Thoracic aorta (tissue), 2 donors: ENCODE results near the gene PRM2. TPM values are rescaled to one million over a fixed set of nuclear protein-coding genes. Genes with fewer than 3 reads are reported as not detected.
A peak's percentile ranks its signal among the peaks of the same experiment; 100 is the strongest.
"Not testable (repeated sequence)": the region's sequence is repeated elsewhere in the genome, so short reads cannot be mapped to it uniquely, and the experiment has no call there.

ENCODE experiments used
- ATAC-seq: fragments of 150-250 bp; one replicate; pipeline ENCODE4 v1.8.0; 2017; ENCODE audit warnings: low read depth; ENCODE audit not compliant: insufficient number of reproducible peaks, low FRiP score
- DNase-seq: peaks from one replicate; pipeline ENCODE4 v3.0.0-alpha.2; 2020; ENCODE audit warnings: low spot score
- H3K27ac ChIP-seq, 2 donors: fragments of 200-600 bp; sonication (generic); 1 replicate in 1 of 2; 2 replicates in 1 of 2; pipeline ENCODE4 v1.5.1; 2016; ENCODE audit warnings: mild to moderate bottlenecking in 2 of 2, moderate library complexity in 2 of 2
- H3K27me3 ChIP-seq: fragments of 200-600 bp; sonication (generic); replicated peaks from 2 replicates; pipeline ENCODE4 v1.6.0; 2016; ENCODE audit warnings: mild to moderate bottlenecking; ENCODE audit not compliant: insufficient read depth
- H3K36me3 ChIP-seq: fragments of 200-600 bp; sonication (generic); one replicate; pipeline ENCODE4 v1.5.1; 2016
- H3K4me1 ChIP-seq, 2 donors: fragments of 200-600 bp; sonication (generic); 1 replicate in 1 of 2; 2 replicates in 1 of 2; pipeline versions ENCODE4 v1.5.1 to v1.6.0; 2016; ENCODE audit warnings: low read depth in 2 of 2, mild to moderate bottlenecking in 1 of 2; ENCODE audit not compliant: control insufficient read depth in 1 of 2
- H3K4me3 ChIP-seq: fragments of 200-600 bp; sonication (generic); 2 replicates; pipeline ENCODE4 v1.5.1; 2016; ENCODE audit warnings: mild to moderate bottlenecking
- H3K9me3 ChIP-seq: fragments of 200-600 bp; sonication (generic); 2 replicates; pipeline ENCODE4 v1.5.1; 2016
- total RNA-seq, 2 donors: library from RNA; depleted of rRNA; stranded (reverse); fragments of >200 nt; gene quantifications; one replicate each; pipeline versions ENCODE4 v1.1.0 to v1.2.3, GENCODE V29; 2016
- TF ChIP-seq, protein P1 (sequence below): fragments of 200-600 bp; sonication (generic); IDR thresholded peaks from one replicate; pipeline ENCODE4 v1.5.1; 2019; ENCODE audit warnings: antibody characterized with exemption

The PRM2 gene
- total RNA-seq, 2 donors from 2014 or later: not detected

DNA sequence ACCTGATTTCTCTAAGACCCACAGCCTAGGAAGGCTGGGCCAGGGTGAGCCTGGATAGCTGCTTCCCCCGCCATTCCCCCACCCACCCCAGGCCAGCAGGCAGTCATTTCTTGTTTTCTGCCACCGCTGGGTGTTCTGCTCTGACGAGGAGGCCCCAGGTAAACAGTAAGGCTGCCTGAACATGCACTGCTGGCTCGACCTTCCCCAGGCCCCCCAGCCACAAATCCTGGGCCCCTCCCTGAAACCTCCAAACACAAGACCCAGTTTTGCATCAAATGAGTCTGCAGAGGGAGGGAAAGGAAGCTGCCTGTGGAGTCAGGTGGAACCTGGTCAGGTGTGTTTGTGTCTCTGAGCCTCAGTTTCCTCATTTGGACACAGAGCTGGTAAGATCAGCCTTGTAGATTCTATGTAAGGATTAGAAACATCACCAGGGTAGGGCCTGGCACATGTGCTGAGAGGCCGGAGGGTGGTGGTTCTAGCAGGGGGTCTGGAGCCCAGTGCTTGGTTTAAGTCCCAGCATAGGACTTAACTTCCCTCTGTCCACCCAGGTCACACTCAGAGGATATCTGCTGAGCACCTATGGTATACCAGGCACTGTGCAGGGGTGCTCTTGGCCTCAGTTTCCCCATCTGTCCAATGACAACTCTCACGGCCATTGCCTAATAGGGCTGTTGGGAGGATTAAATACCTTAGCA lies 23.7 kb upstream of the PRM2 start:
- no peak for ATAC-seq
- DNase-seq: no peak
- Histone ChIP-seq H3K27ac (no peak overlapping the region), H3K36me3 (no peaks in the 10 kb centered on the region), H3K4me1 (peaks cover 6 to 19% of the 10 kb centered on the region in 2 donors), H3K4me3 (no peak overlapping the region), H3K9me3 (no peaks in the 10 kb centered on the region), H3K27me3 (no peaks in the 10 kb centered on the region)
- TF ChIP-seq, protein P1, sequence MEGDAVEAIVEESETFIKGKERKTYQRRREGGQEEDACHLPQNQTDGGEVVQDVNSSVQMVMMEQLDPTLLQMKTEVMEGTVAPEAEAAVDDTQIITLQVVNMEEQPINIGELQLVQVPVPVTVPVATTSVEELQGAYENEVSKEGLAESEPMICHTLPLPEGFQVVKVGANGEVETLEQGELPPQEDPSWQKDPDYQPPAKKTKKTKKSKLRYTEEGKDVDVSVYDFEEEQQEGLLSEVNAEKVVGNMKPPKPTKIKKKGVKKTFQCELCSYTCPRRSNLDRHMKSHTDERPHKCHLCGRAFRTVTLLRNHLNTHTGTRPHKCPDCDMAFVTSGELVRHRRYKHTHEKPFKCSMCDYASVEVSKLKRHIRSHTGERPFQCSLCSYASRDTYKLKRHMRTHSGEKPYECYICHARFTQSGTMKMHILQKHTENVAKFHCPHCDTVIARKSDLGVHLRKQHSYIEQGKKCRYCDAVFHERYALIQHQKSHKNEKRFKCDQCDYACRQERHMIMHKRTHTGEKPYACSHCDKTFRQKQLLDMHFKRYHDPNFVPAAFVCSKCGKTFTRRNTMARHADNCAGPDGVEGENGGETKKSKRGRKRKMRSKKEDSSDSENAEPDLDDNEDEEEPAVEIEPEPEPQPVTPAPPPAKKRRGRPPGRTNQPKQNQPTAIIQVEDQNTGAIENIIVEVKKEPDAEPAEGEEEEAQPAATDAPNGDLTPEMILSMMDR: no peak

DNA sequence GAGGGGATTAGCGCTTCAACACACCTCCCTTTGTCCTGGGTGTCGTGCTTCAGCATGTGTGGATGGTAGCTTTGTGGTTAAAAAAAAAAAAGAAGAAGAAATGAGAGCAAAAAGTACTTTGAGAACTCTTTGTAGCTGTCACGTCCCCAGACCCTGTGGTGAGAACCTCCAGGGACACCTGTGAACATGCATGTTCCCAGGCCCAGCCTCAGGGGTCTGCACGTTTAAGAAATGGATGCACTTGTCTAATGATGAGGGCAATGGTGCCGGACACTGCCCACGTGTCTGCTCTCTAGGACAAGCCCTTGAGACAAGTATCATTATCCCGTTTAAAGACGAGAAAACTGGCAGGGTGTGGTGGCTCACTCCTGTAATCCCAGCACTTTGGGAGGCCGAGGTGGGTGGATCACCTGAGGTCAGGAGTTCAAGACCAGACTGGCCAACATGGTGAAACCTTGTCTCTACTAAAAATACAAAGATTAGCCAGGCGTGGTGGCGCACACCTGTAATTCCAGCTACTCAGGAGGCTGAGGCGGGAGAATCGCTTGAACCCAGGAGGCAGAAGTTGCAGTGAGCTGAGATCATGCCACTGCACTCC lies 22.8 kb upstream of the PRM2 start:
- not testable (repeated sequence) for DNase-seq, H3K27ac ChIP-seq, ATAC-seq

DNA sequence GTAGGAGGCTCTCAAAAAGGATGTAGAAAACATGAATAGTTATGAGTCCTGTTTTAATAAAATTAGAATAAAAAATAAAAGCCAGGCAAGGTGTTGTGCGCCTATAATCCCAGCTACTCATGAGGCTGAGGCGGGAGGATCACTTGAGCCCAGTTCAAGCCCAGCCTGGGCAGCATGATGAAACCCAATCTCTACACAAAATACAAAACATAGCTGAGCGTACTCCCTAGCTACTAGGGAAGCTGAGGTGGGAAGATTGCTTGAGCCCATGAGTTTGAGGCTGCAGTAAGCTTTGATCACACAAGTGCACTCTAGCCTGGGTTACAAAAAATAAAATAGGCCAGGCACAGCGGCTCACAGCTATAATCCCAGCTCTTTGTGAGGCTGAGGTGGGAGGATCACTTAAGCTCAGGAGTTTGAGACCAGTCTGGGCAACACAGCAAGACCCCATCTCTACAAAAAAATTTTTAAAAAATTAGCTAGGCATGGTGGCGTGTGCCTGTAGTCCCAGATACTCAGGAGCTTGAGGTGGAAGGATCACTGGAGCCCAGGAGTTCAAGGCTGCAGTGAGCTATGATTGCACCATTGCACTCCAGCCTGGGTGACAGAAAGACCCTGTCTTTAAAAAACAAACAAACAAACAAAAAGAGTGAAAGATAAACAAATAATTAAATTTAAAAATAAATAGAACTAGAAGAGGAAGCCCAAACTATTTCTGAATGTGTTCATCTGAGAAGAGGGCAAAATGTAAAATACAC lies 22.0 kb upstream of the PRM2 start:
- Histone ChIP-seq H3K9me3 (no peaks in the 10 kb centered on the region), H3K27me3 (no peaks in the 10 kb centered on the region), H3K27ac (no peak overlapping the region), H3K4me1 (peaks cover 6 to 20% of the 10 kb centered on the region in 2 donors), H3K36me3 (no peaks in the 10 kb centered on the region), H3K4me3 (peak overlapping the region; percentile 61)
- no peak for ATAC-seq
- TF ChIP-seq, protein P1: no peak
- no peak for DNase-seq

More for the DNA sequence above, 22.8 kb upstream of the PRM2 start:
- not testable (repeated sequence) for H3K27me3 ChIP-seq, H3K4me3 ChIP-seq, H3K9me3 ChIP-seq, H3K36me3 ChIP-seq
- H3K4me1 ChIP-seq: peaks cover 6 to 19% of the 10 kb centered on the region in 2 donors

DNA sequence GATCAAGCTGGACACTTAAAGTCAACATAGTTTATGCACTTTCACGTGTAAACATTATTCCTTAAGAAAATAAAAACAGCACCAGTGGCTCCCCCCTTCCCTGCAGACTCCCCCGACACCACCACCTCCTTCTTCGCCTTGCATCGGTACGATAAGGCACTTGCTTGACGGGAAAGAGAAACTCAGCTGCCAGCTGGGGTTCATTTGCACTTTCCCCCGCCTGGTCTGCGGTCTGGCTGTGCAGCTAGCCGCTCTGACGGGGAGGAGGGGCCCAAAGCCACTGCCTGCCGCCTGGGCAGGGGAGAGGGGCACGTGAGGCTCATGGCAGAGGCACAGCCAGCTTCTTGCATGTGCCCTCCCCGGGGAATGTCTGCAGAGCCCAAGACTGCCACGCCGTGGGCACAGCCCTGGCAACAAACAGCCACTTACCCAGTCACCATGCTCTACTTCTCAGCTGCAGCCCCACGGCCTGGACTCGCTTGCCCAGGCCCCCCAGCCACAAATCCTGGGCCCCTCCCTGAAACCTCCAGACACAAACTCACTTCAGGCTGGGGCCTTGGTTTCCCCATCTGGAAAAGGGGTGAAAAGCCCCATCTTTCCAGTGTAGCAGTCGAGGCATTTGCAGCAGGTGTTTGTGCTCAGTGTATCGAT lies 21.3 kb upstream of the PRM2 start:
- TF ChIP-seq, protein P1: no peak
- DNase-seq (peak; percentile 8), ATAC-seq (peak; percentile 58)
- H3K4me3 ChIP-seq: peak overlapping the region; percentile 61
- H3K4me1 ChIP-seq: peaks cover 6 to 26% of the 10 kb centered on the region in 2 donors
- H3K27me3 ChIP-seq: no peaks in the 10 kb centered on the region
- no peaks in the 10 kb centered on the region for H3K9me3 ChIP-seq
- no peak overlapping the region for H3K27ac ChIP-seq
- H3K36me3 ChIP-seq: no peaks in the 10 kb centered on the region

DNA sequence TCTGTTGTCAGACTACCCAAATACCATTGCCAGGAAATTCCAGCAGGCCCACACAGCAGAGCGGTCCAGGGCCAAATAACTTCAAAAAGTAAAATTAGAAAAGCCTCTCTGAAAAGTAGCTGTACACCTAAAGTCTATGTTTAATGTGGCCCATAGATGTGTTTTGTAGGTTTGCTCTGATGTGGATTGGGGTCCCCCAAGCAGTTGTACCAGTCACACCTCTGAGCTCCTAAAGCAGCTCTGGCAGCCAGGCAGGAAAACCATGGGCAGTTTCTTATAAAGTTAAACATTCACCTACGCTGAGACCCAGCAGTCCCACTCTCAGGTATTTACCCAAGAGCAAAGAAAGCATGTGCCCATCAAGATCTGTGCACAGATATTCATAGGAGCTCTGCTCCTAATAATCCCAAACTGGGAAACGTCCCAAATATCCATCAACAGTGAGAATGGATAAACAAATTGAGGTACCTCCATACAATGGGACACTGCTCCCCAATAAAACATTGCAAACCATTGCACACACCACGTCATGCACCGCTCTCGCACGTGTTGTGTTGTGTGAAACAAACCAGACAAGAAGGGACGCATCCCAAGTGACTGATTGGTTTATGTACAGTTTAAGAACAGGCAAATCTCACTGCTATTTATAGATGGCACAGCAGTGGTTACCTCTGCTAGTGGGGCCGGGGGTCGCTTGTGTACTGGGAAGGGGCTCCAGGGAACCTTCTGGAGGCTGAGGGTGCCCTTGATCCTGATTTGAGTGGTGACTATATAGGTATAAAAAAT lies 20.6 kb upstream of the PRM2 start:
- Histone ChIP-seq H3K4me1 (peaks cover 6 to 26% of the 10 kb centered on the region in 2 donors), H3K36me3 (no peaks in the 10 kb centered on the region), H3K27ac (no peak overlapping the region), H3K4me3 (peak overlapping the region; percentile 61), H3K9me3 (no peaks in the 10 kb centered on the region), H3K27me3 (no peaks in the 10 kb centered on the region)
- ATAC-seq (no peak), DNase-seq (no peak)
- TF ChIP-seq, protein P1: no peak
